Tibial nerve (tissue), 4 donors: ENCODE measurements around the gene RHAG.

ENCODE experiments used
- EP300 ChIP-seq, 2 donors: sonication (generic); formaldehyde crosslinking; IDR thresholded peaks; one replicate each; pipeline ENCODE4 v1.6.1; 2017; ENCODE audit warnings: antibody characterized with exemption in 2 of 2, mild to moderate bottlenecking in 1 of 2
- POLR2A ChIP-seq, 2 donors: fragments of 450-650 bp; IDR thresholded peaks; one replicate each; pipeline ENCODE4 v1.6.1; 2017; ENCODE audit warnings: antibody characterized with exemption in 2 of 2, mild to moderate bottlenecking in 2 of 2, moderate library complexity in 2 of 2
- TF ChIP-seq, protein P1 (sequence below), 5 experiments: fragments of 200-600 bp in 3 of 5; fragments of 450-650 bp in 2 of 5; sonication (generic) in 3 of 5; IDR thresholded peaks; one replicate each; pipeline ENCODE4 v1.5.1; 2016 to 2019; ENCODE audit warnings: antibody characterized with exemption in 5 of 5, mild to moderate bottlenecking in 3 of 5, moderate library complexity in 2 of 5

DNA sequence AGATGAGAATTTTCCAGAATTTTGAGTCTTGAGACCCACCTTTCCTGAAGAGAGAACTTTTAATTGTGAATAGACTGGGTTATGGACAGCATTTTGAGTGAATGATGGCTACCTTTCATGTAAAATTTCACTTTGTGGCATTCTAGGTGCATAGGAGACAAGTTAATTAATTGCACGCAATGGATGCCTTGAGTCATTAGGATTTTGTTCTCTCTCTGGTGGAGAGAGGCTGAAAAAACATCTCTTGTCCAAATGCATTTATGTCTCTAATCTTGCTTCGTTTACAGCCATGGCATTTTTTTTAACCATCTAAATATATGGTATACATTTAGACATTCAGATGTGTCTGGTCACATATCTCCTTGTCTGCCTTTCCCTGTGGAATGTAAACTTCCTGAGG, 3.1 kb downstream of the RHAG start:
- TF ChIP-seq, protein P1, sequence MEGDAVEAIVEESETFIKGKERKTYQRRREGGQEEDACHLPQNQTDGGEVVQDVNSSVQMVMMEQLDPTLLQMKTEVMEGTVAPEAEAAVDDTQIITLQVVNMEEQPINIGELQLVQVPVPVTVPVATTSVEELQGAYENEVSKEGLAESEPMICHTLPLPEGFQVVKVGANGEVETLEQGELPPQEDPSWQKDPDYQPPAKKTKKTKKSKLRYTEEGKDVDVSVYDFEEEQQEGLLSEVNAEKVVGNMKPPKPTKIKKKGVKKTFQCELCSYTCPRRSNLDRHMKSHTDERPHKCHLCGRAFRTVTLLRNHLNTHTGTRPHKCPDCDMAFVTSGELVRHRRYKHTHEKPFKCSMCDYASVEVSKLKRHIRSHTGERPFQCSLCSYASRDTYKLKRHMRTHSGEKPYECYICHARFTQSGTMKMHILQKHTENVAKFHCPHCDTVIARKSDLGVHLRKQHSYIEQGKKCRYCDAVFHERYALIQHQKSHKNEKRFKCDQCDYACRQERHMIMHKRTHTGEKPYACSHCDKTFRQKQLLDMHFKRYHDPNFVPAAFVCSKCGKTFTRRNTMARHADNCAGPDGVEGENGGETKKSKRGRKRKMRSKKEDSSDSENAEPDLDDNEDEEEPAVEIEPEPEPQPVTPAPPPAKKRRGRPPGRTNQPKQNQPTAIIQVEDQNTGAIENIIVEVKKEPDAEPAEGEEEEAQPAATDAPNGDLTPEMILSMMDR (IDR thresholded peaks at IDR 0.05): no peak
- TF ChIP-seq EP300 (IDR thresholded peaks at IDR 0.05) (no peak), POLR2A (IDR thresholded peaks at IDR 0.05) (no peak)
